Measurements from ENCODE around the gene PSMD2. TPM values are rescaled to one million over a fixed set of nuclear protein-coding genes. Genes with fewer than 3 reads are reported as not detected.

The PSMD2 gene
- total RNA-seq, 2 donors from 2014 or later = 75.0 to 83.7 TPM

GRCh38 chr3:184314700-184315542 lies 15.9 kb downstream of the PSMD2 start:
- DNase-seq (peak; percentile 86 to 88 (median 86)), ATAC-seq (peak; percentile 78)
- Histone ChIP-seq H3K27ac (peak overlapping the region; percentile 97 to 99 (median 98)), H3K27me3 (no peaks in the 10 kb centered on the region), H3K4me3 (peak overlapping the region; percentile 54 to 97), H3K36me3 (replicated peaks in 1 of 2; ENCODE audit: insufficient read depth in 1 of 2, low read depth in 2 of 2) (no peaks in the 10 kb centered on the region), H3K4me1 (peaks cover 46% of the 10 kb centered on the region), H3K9me3 (no peaks in the 10 kb centered on the region)
- TF ChIP-seq CTCF (IDR thresholded peaks at IDR 0.05) (no peak), POLR2A (IDR thresholded peaks at IDR 0.05) (peak; percentile 33 to 66 (median 51))
- intact Hi-C loops (cut with DNase I) = no loop called here
- WGBS, 2 donors = 0% methylated on average over 52 of the region's 89 CpGs; no CpG with 5 or more reads in 1 of the 2 donors

- Histone ChIP-seq H3K9me3 (no peaks in the 10 kb centered on the region), H3K27me3 (no peaks in the 10 kb centered on the region), H3K27ac (peak overlapping the region; percentile 97 to 99 (median 98)), H3K36me3 (replicated peaks in 1 of 2; ENCODE audit: insufficient read depth in 1 of 2, low read depth in 2 of 2) (no peaks in the 10 kb centered on the region), H3K4me3 (peak overlapping the region; percentile 54 to 97), H3K4me1 (peaks cover 51% of the 10 kb centered on the region)
- WGBS, 2 donors = 3 to 4% methylated on average over 6 of the region's 6 CpGs
- DNase-seq (no peak), ATAC-seq (no peak)
- intact Hi-C loops (cut with DNase I) = no loop called here
- TF ChIP-seq POLR2A (IDR thresholded peaks at IDR 0.05) (no peak), CTCF (IDR thresholded peaks at IDR 0.05) (no peak)
Observed at GRCh38 chr3:184315543-184315867, 16.5 kb downstream of the PSMD2 start.

- TF ChIP-seq POLR2A (IDR thresholded peaks at IDR 0.05) (no peak), CTCF (IDR thresholded peaks at IDR 0.05) (no peak)
- intact Hi-C loops (cut with DNase I) = no loop called here
- DNase-seq (peak in 1 of 4 donors; percentile 26), ATAC-seq (no peak)
- Histone ChIP-seq H3K27ac (peak overlapping the region; percentile 97 to 99 (median 98)), H3K36me3 (replicated peaks in 1 of 2; ENCODE audit: insufficient read depth in 1 of 2, low read depth in 2 of 2) (peaks cover 0 to 5% of the 10 kb centered on the region in 2 donors), H3K27me3 (no peaks in the 10 kb centered on the region), H3K4me1 (peaks cover 56% of the 10 kb centered on the region), H3K9me3 (no peaks in the 10 kb centered on the region), H3K4me3 (peak overlapping the region; percentile 54 to 97)
- 9 to 16% methylated on average over 13 to 16 of the region's 16 CpGs for WGBS, 2 donors
Observed at GRCh38 chr3:184315871-184316661, 17.0 kb downstream of the PSMD2 start.

GRCh38 chr3:184316792-184317191 lies 17.8 kb downstream of the PSMD2 start:
- 51 to 53% methylated on average over 7 of the region's 7 CpGs for WGBS, 2 donors
- Histone ChIP-seq H3K4me1 (peaks cover 63% of the 10 kb centered on the region), H3K27ac (peak overlapping the region in 3 of 4 donors; percentile 86 to 98 (median 97)), H3K36me3 (replicated peaks in 1 of 2; ENCODE audit: insufficient read depth in 1 of 2, low read depth in 2 of 2) (peaks cover 3 to 12% of the 10 kb centered on the region in 2 donors), H3K27me3 (no peaks in the 10 kb centered on the region), H3K9me3 (no peaks in the 10 kb centered on the region), H3K4me3 (no peak overlapping the region)
- DNase-seq = no peak
- intact Hi-C loops (cut with DNase I) = no loop called here
- TF ChIP-seq POLR2A (IDR thresholded peaks at IDR 0.05) = no peak
- no peak for ATAC-seq

- peaks cover 7 to 16% of the 10 kb centered on the region in 2 donors for H3K36me3 ChIP-seq (replicated peaks in 1 of 2; ENCODE audit: insufficient read depth in 1 of 2, low read depth in 2 of 2)
- DNase-seq (no peak), ATAC-seq (no peak)
- H3K4me1 ChIP-seq = peaks cover 67% of the 10 kb centered on the region
- H3K27me3 ChIP-seq = no peaks in the 10 kb centered on the region
- WGBS, 2 donors = 32 to 47% methylated on average over 5 of the region's 5 CpGs
- H3K4me3 ChIP-seq = no peak overlapping the region
- no peak for TF ChIP-seq POLR2A (IDR thresholded peaks at IDR 0.05)
- no peak for TF ChIP-seq CTCF (IDR thresholded peaks at IDR 0.05)
- H3K27ac ChIP-seq = peak overlapping the region in 3 of 4 donors; percentile 55 to 98 (median 86)
- intact Hi-C loops (cut with DNase I) = no loop called here
- H3K9me3 ChIP-seq = no peaks in the 10 kb centered on the region
Observed at GRCh38 chr3:184317201-184317600, 18.2 kb downstream of the PSMD2 start.
